NCI-H2081 (cell line): ENCODE data around the gene EIF4H.
"Not testable (repeated sequence)": the region's sequence is repeated elsewhere in the genome, so short reads cannot be mapped to it uniquely, and the experiment has no call there.

Experiments
- DNase-seq, 2 experiments: peaks; one replicate each; lab custom pipeline; 2025; lab: John Stamatoyannopoulos, UW

The EIF4H gene

DNA sequence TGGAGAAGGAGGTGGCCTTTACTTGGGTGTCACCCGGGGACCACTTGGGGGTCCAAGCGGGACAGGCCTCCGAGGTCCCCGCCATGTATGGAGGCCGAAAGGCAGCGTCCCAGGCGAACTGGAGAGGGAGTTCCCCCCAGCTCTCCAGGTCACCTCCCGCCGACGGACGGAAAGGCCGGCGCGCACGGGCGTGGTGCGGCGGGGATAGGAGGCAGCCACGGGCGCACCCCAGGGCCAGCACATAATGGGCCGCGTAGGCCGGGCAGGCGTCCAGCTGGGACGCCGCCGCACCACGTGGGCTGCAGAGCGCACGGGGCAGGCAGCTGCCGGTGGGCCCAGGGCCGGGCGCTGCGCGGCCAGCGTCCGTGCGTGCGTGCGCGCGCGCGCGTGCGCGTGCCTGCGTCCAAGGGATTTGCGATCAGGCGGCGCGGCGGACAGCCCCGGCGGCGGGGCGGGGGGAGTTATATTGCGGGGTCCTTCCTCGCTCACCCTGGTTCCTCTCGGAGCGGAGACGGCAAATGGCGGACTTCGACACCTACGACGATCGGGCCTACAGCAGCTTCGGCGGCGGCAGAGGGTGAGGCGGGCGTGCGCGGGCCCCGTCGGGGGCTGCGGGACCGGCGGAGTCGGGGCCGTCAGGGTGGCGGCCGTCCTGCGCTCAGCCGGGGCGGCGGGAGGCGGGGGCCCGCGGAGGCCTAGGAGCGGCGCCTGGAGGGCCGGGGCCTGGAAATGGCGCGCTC lies at the start of gene EIF4H:
EIF4H (plus strand) TSS at position 491 of the 740 bp plus-strand sequence; CDS start at position 519, 28 bp downstream.
- DNase-seq = peak; percentile 95 to 97

DNA sequence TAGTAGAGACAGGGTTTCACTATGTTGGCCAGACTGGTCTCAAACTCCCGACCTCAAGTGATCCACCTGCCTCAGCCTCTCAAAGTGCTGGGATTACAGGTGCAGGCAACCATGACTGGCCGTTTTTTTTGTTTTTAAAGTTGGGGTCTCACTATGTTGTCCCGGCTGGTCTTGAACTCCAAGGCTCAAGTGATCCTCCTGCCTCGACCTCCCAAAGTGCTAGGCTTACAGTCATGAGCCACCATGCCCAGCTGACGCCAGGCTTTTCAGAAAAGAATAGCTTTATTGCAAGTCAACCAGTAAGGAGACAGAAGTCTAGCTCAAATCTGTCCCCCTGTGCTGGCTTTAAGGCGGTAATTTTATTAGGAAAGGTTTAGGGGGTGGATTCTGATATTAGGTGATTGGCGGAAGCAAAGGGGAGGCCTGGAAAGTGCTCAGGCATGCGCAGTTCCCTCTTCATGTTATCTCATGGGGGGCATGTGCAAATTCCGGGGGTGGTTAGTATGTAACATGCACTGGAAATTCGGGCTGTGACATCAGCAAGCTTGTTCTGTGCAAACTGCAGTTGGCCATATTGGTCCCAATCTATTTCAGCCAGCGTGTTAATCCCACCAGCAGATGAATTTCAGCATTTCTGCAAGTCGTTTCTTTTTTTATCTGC lies 47.8 kb upstream of the EIF4H start:
- DNase-seq = no peak

DNA sequence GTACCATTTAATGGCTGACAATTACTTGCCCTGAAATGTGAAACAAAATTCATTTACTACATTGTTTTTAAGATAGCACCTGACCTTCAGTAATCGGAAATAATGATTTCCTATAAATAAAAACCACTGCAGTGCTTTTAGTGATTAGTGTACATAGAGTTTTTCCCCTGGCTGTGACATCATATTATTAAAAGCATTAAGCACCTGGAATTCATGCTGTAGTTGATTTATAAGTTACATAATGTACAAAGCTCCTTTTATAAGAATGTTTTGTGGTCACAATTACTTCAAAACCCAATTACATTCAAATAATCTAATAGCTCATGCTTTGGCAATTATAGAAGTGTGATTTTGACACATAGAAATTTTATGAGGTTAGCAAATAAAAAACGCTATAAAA lies 44.3 kb upstream of the EIF4H start:
- peak in 1 of 2 experiments; percentile 43 for DNase-seq

- DNase-seq = no peak
These were observed 43.6 kb upstream of the EIF4H start for GRCh38 chr7:74130518-74130917.

DNA sequence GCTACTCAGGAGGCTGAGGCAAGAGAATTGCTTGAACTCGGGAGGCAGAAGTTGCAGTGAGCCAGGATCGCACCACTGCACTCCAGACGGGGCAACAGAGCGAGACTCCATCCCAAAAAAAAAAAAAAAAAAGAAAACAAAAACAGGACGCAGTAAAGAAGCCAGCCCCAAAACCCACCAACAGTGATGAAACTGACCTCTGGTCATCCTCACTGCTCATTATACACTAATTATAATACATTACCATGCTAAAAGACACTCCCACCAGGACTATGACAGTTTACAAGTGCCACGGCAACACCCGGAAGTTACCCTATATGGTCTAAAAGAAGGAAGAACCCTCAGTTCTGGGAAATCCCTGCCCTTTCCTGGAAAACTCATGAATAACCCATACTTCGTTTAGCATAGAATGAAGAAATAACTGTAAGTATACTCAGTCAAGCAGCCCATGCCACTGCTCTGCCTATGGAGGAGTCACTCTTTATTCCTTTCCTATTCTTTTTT lies 40.0 kb upstream of the EIF4H start:
- no peak for DNase-seq

- DNase-seq = no peak
These were observed 35.8 kb upstream of the EIF4H start for GRCh38 chr7:74138334-74138867.

DNA sequence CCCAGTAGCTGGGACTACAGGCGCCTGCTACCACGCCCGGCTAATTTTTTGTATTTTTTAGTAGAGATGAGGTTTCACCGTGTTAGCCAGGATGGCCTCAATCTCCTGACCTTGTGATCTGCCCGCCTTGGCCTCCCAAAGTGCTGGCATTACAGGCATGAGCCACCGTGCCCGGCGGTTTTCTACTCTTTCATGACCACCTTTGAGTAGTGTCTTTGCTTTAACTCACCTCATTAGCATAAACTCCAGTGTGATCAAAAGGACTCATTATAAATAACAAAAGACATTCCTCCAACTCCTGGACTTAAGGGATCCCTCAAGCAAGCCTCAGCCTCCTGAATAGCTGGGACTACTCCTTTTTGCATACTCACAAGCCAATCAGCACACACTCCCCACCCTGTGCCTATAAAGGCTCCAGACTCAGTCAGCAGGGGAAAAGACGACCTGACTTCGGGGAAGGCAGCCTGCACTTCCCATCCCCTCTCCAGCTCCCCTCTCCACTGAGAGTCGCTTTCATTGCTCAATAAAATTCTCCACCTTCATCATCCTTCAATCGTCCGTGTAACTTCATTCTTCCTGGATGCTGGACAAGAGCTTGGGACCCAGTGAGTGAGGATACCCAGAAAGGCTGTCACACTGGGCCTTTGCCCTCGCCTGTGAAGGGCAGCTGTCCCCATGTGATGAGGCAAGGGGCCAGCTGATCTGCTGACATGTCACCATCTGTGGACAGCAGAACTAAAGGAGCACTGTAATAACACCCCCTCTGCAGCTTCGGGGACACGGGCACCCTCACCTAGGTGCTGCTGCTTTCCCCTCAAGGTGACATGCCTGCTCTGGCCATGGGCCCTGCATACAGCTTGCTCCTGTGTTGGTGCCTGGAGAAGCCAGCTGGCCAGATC lies 35.0 kb upstream of the EIF4H start:
- no peak for DNase-seq

- DNase-seq = no peak
These were observed 32.5 kb upstream of the EIF4H start for GRCh38 chr7:74141705-74142104.

DNA sequence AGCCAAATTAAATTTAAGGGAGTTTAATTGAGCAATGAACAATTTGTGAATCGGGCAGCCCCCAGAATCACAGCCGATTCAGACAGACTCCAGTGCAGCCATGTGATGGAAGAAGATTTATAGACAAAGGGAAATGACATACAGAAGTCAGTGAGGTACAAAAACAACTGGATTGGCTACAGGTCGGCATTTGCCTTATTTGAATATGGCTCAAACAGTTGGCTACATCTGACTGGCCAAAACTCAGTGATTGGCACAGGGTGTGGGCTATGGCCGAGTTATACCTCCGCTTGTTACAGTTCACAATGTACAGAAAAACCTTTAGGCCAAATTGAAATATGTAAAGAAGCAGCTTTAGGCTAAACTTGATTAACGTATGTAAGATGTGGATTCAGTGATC lies 30.8 kb upstream of the EIF4H start:
- DNase-seq = no peak

DNA sequence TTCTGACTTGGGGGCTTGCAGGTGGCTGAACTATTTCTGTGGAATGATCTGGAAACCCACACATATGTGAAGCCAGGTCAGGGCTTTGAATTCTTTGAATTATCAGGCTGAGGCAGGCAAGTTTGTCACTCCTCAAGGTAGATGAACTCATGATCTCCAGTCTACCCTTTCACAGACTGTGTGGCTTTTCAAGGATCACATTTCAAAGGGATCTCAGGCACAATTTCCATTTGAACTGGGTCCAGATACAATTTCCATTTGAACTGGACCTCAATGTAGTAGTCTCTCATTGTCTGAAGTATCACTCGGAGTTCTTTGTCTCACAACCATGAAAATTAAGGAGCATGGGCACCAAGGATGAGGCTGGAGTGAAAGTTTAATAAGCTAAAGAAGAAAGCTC lies 25.7 kb upstream of the EIF4H start:
- DNase-seq = no peak

DNA sequence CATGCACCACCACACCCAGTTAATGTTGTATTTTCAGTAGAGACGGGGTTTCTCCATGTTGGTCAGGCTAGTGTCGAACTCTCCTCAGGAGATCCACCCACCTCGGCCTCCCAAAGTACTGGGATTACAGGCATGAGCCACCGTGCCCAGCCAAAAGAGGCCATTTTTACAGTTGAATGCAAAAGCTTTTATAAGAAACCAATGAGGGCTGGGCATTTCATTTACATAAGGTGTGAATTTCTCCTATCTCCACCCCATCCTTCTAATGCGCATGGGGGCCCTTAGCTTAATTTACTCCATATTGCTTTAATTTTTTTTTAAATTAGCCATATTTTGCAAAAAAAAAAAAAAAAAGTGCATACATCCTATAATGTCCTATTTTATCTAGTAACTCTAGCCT lies 25.1 kb upstream of the EIF4H start:
- DNase-seq = no peak

DNA sequence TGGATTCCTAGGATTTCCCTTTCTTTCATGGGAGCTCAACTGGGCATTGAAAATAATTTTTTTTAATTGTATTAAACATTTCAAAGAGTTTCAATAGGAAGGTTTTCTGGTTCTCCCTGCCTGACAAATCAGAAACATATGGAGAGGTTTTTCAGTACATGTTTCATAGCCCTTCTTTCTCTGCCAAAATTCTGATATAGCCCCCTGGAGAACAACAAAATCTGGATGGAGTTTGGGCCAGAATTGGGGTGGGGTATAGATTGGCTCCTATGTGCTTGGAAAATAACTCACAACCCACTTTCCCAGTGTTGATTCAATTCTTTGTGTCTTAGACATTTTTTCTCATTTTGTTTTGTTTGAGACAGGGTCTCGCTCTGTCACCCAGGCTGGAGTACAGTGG lies 24.6 kb upstream of the EIF4H start:
- no peak for DNase-seq

DNA sequence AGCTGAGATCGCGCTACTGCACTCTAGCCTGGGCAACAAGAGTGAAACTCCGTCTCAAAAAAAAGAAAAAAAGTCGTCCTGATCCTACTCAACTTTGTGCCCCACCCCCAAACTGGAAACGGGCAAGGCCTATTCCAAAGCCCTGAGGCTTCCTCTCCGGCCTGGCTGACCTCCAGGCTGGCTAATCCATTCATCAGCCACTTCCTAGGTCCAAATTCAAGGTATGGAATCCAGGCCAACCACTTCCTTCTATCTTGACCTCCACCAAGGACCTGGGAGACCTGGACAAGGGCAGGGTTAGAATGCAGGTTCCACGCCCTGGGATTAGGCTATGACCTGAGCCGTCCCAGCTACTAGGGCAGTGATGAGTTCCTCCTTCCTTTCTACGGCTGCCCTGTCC lies 20.4 kb upstream of the EIF4H start:
- no peak for DNase-seq

DNA sequence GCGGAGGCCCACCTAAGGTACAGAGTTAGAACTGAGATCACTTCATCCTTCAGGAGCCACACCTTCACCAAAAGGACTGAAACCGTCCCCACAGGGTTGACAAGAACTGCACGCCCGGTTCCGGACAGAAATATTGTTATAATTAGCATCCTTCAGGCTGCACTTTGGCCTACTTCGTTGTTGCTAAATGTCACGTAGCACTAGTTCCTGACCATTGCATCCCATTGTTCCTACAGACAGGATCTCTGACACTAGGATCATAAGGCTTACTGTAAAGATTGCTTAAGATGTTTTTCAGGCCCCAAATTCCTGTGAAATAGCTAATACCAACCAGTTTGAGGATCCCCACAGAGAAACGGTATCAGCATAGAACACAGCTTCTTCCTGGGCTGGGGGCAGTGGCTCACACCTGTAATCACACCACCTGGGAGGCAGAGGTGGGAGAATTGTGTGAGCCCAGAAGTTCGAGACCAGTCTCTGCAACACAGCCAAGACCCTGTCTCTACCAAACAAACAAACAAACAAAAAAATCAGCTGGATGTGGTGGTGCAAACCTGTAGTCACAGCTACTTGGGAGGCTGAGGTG lies 18.3 kb upstream of the EIF4H start:
- DNase-seq = no peak

- no peak for DNase-seq
These were observed 16.6 kb upstream of the EIF4H start for GRCh38 chr7:74157605-74158004.

DNA sequence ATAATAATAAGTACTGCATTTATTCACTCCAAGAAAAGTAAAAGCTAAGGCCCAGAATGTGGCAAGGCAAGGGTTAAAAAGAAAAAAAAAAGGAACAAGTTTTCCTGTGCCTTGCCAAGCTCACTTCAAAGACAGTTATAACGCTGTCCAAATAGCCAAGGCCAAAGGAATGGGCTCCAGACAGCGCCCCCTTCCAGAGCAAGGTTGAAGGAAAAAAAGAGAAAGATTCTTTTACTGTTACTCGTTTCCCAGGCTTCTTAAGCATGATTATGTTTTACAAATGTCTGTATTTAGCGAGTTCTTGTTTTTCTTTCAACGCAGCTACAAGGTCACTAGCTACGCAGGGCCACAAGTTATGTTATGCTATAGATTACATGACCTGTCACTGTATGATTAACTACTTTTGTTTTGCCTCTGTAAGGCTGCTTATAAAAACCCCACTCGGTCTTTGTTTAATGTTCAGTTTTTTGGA lies 9.1 kb upstream of the EIF4H start:
- DNase-seq = no peak

DNA sequence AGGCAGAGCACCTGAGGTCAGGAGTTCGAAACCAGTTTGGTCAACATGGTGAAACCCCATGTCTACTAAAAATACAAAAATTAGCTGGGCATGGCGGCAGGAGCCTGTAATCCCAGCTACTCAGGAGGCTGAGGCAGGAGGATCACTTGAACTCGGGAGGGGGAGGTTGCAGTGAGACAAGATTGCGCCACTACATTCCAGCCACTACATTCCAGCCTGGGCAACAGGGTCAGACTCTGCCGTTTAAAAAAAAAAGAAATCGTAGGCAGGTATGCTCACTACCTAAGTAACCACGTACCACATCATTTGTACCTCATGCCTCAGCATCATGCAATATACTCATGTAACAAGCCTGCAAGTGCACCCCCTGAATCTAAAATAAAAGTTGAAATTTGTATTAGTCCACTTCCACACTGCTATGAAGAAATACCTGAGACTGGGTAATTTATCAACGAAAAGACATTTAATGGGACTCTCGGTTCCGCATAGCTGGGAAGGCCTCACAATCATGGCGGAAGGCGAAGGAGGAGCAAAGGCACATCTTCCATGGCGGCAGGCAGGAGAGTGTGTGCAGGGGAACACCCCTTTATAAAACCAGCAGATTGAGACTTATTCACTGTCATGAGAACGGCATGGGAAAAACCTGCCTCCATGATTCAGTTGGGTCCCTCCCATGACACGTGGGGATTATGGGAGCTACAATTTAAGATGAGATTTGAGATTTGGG lies 8.1 kb upstream of the EIF4H start:
- DNase-seq = no peak

DNA sequence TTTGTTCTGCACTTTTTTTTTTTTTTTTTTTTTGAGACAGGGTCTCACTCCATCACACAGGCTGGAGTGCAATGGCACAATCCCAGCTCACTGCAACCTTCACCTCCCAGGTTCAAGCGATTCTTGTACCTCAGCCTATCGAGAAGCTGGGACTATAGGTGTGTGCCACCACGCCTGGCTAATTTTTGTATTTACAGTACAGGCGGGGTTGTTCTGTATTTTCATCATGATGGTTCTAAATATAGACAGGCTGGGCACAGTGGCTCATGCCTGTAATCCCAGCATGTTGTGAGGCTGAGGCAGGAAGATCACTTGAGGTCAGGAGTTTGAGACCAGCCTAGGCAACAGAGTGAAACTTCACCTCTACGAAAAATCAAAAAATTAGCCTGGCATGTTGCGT lies 6.8 kb upstream of the EIF4H start:
- DNase-seq = not testable (repeated sequence)

DNA sequence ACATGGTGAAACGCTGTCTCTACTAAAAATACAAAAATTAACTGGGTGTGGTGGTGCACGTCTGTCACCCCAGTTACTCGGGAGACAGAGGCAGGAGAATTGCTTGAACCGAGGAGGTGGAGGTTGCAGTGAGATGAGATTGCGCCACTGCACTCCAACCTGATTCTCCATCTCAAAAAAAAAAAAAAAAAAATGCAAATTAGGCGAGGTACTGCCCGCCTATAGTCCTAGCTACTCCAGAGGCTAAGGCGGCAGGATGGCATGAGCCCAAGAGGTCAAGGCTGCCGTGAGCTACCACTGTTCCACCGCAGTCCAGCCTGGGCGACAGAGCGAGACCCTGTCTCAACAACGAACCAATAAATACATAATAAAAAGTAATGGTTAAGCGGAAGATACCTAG lies 1.1 kb upstream of the EIF4H start:
- DNase-seq = no peak

DNA sequence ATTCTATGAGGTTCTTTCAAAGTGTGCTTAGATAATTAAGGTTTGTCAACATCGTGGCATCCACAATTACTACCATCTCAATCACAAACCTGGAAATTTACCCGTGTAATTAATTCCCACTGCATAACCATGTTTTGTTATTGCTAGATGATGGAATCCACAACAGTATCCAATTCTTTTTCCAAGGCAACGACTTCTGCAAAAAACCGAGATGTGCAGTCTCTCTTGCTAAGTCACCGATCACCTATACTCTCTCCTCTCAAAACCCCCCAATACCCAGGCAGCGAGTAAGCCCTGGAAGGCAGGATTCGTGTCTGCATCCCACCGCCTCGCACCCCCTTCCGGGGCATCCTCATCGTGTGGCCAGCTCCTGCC lies 678 bp upstream of the EIF4H start:
- DNase-seq = peak in 1 of 2 experiments; percentile 48

DNA sequence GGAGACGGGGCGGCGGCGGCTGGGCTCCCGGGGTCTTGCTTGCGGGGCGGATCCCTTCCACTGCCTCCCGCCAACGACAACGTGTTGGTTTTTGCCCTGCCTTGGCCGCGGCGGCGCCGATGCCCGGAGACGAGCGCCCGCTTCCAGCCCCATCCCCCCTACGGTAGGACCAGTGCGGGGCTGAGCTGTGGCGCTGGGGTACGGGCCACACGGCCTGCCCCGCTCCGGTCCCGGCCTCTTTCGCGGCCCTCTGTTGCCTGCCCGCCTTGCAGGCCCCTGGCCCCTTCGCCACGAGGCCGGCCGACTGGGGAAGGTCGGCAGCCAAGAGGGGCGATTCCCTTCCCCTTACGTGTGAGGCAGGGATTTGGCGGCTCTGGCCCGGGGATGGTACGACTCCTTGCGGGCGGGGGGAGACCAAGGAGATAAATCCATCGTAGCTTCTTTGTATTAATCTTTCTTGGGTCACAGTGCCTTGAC lies 488 bp downstream of the EIF4H start:
- DNase-seq = peak; percentile 16 to 55
